BLaER1 (cell line): ENCODE measurements around the gene RANBP10.
A peak's percentile ranks its signal among the peaks of the same experiment; 100 is the strongest.

Source experiments
- H3K27ac ChIP-seq: shearing (Covaris generic); formaldehyde crosslinking; 2 replicates; pipeline ENCODE4 v1.8.1; 2022
- H3K27me3 ChIP-seq: shearing (Covaris generic); formaldehyde crosslinking; 2 replicates; pipeline ENCODE4 v1.8.1; 2022
- H3K36me3 ChIP-seq: shearing (Covaris generic); formaldehyde crosslinking; 2 replicates; pipeline ENCODE4 v1.8.1; 2022
- H3K4me1 ChIP-seq: shearing (Covaris generic); formaldehyde crosslinking; 2 replicates; pipeline ENCODE4 v1.8.1; 2022
- H3K4me2 ChIP-seq: shearing (Covaris generic); formaldehyde crosslinking; 2 replicates; pipeline ENCODE4 v1.8.1; 2022
- H3K4me3 ChIP-seq: shearing (Covaris generic); formaldehyde crosslinking; 2 replicates; pipeline ENCODE4 v1.8.1; 2022
- H3K9ac ChIP-seq: shearing (Covaris generic); formaldehyde crosslinking; 2 replicates; pipeline ENCODE4 v1.8.1; 2022
- H3K9me3 ChIP-seq: shearing (Covaris generic); formaldehyde crosslinking; 2 replicates; pipeline ENCODE4 v1.8.1; 2022
- H4K20me1 ChIP-seq: shearing (Covaris generic); formaldehyde crosslinking; 2 replicates; pipeline ENCODE4 v1.8.1; 2022
- Cebpa-rat ChIP-seq: shearing (Covaris generic); IDR thresholded peaks from 2 replicates; pipeline ENCODE4 v1.8.1; 2022

The RANBP10 gene

DNA sequence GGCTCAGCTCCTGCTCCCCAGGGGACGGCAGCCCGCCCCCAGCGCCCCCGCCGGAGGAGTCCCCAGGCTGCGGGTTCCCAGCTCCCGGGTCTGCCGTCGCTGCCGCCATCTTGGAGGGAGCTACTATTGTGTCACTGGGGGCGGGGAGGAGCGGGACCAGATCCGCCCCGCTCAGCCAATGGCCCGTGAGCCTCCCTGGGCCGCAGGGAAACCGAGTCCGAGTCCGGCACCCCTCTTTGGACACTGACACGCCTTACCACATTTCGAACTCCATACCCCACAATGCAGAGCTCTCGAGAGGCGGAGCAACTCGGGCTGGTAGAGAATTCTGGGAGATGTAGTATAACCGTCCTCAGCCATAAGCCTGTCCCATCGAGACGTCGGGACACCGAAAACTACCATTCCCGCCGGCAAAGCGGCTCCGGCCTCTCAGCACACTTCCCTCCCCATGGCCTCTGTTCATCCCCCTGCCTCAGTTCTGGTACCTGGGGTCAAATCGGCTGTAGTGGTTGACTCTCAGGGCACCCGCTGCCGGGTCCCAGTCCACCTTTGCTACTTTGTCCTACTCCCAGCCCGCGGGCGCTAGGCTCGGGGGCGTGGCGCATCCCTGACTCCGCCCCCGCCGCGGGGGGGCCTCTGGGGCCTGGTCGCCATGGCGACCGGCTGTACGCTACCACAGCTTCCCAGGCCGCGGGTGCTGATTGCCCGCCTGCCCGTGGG, at the start of gene RANBP10, which contains the start of gene TSNAXIP1:
Gene RANBP10, minus strand, starts transcription at position 133 of the 720 bp plus-strand sequence. Its CDS starts 24 bp downstream, at position 109.
Gene TSNAXIP1, plus strand, starts transcription at position 462 of the 720 bp plus-strand sequence. CDS start 261 bp downstream, outside the sequence.
- Histone ChIP-seq H3K9me3 (no peaks in the 10 kb centered on the region), H3K27me3 (no peaks in the 10 kb centered on the region), H4K20me1 (peaks cover 19% of the 10 kb centered on the region), H3K36me3 (peaks cover 31% of the 10 kb centered on the region), H3K4me2 (peak within 1 kb of the TSS; percentile 98), H3K4me1 (peaks cover 51% of the 10 kb centered on the region), H3K9ac (peak within 1 kb of the TSS; percentile 96), H3K27ac (peak within 1 kb of the TSS; percentile 90), H3K4me3 (peak within 1 kb of the TSS; percentile 92)
- peak; percentile 41; the same call in 1 of the 2 replicates for TF ChIP-seq Cebpa-rat

DNA sequence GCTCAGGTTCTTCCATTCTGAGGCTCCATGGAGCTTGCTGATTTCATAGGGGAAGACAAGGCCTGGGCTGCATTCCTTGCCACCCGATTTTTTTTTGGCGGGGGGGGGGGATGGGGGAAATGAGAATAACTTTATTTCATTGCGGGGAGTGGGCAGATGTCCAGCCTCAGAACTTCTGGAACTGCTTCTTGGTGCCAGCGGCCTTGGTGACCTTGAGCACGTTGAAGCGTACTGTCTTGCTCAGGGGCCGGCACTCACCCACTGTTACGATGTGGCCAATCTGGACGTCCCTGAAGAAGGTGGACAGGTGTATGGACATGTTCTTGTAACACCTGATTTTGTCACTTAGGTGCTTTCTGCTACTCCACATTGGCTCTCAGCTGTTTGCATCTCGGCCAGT, 49.4 kb upstream of the RANBP10 start:
- peaks cover 100% of the 10 kb centered on the region for H4K20me1 ChIP-seq
- H3K9ac ChIP-seq, result no peak overlapping the region
- peaks cover 87% of the 10 kb centered on the region for H3K36me3 ChIP-seq

GRCh38 chr16:67853670-67854069, 47.3 kb upstream of the RANBP10 start:
- Histone ChIP-seq H3K4me1 (peaks cover 13% of the 10 kb centered on the region), H4K20me1 (peaks cover 100% of the 10 kb centered on the region), H3K36me3 (peaks cover 87% of the 10 kb centered on the region), H3K4me3 (no peak overlapping the region), H3K9me3 (no peaks in the 10 kb centered on the region), H3K27me3 (no peaks in the 10 kb centered on the region), H3K27ac (no peak overlapping the region), H3K9ac (no peak overlapping the region), H3K4me2 (no peak overlapping the region)
- TF ChIP-seq Cebpa-rat, result no peak

More for the DNA sequence above, 49.4 kb upstream of the RANBP10 start:
- Histone ChIP-seq H3K9me3 (no peaks in the 10 kb centered on the region), H3K27me3 (no peaks in the 10 kb centered on the region), H3K4me1 (peaks cover 6% of the 10 kb centered on the region; the same call in 1 of the 2 replicates), H3K27ac (no peak overlapping the region), H3K4me3 (no peak overlapping the region), H3K4me2 (no peak overlapping the region)
- no peak for TF ChIP-seq Cebpa-rat

DNA sequence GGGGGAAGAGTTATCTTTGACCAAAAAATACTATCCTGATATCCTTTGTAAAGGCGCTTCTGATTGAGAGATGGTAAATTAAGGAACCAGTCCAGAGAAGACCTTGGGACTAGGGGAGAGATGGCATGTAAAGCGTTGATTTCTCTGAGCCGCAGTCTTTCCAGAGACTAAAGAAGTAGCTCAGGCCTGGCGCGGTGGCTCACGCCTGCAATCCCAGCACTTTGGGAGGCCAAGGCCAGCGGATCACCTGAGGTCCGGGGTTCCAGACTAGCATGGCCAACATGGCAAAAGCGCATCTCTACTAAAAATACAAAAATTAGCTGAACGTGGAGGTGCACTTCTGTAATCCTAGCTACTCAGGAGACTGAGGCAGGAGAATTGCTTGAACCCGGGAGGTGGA, 41.8 kb upstream of the RANBP10 start:
- Histone ChIP-seq H3K4me3 (peak overlapping the region; percentile 100), H3K9me3 (no peaks in the 10 kb centered on the region), H3K4me1 (peaks cover 49% of the 10 kb centered on the region), H4K20me1 (peaks cover 88% of the 10 kb centered on the region), H3K4me2 (peak overlapping the region; percentile 98), H3K27ac (peak overlapping the region; percentile 96), H3K36me3 (peaks cover 35% of the 10 kb centered on the region), H3K9ac (peak overlapping the region; percentile 99), H3K27me3 (no peaks in the 10 kb centered on the region)
- TF ChIP-seq Cebpa-rat, result no peak

DNA sequence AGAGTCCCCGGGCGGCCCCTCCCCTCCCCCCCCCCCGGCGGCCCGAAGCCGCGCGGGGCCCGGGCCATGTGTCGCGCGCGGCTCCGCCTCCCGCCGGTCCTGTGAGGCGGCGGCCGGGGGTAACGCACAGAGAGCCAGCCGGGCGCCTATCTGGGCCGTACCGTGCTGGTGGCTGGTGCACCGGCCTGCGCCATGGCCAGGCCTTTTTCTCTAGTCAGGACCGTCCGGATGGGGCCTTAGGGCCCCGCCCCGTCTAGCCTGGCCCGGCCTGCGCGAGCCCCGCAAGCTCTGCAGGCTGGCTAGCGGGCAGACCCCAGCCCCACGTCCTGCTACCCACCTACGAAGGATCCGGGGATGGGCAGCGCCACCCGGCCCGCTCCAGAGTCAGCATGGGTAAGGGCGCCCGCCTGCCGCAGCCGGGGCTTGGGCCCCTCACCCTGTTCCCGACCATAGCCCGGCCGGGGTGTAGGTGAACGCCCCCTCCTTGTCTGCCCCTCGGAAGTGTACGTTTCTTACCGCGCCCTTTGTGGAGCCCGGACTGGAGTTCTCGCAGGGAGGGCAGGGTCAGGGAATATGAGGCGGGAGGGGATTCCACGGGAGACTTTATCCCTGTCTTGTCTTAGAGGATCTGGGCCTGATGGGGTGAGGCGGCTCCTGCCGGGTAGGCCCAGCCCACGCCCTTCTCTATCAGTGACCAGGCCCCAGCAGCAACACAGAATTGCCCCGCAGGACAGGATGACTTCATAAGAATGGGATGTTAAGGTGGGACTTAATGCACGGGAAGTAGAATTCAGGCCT, 40.9 kb upstream of the RANBP10 start, which contains the start of gene CENPT:
Gene CENPT, minus strand, starts transcription at position 630 of the 798 bp plus-strand sequence. CDS start 13,834 bp downstream, outside the sequence.
- peaks cover 32% of the 10 kb centered on the region for H3K36me3 ChIP-seq
- no peaks in the 10 kb centered on the region for H3K27me3 ChIP-seq
- H3K9me3 ChIP-seq, result no peaks in the 10 kb centered on the region
- peaks cover 50% of the 10 kb centered on the region for H3K4me1 ChIP-seq
- peak within 1 kb of the TSS; percentile 98 for H3K4me2 ChIP-seq
- peaks cover 85% of the 10 kb centered on the region for H4K20me1 ChIP-seq
- peak within 1 kb of the TSS; percentile 96 for H3K27ac ChIP-seq
- peak within 1 kb of the TSS; percentile 99 for H3K9ac ChIP-seq
- no peak for TF ChIP-seq Cebpa-rat
- peak within 1 kb of the TSS; percentile 100 for H3K4me3 ChIP-seq

DNA sequence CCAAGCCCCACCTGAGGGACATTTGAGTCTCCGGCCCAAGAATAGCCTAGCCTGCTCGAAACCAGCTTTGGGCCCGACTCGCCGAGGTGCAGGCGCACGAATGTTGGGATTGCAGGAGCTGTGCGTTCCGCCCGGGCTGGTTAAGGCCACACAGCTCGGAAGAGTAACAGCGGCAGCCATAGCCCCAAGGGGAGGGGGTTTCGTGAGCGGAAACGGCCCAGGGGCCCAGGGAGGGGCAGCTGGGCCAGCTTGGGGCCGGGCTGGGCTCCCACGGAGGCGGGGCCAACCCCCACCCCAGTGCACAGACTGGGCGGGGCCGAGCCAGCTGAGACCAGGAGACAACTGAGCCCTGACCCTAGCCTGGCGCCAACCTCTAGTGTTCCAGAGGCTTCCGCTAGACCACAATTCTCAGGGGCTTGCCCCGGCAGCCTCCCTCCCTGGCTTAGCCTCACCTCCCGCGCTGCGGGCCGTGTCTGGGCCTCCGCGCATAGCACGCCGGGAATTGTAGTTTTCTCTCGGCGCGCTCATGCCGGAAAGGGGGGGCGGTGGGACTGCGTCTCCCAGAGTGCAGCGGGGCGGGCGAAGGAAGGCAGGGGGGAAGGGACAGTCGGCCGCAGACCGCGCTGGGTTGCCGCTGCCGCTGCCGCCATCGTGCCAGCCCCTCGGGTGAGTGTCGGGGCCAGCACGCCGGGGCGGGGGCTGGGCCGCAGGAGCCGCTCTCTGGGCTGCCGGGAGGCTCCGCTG, 40.1 kb upstream of the RANBP10 start, which contains the start of gene NUTF2:
Gene NUTF2, plus strand, starts transcription at position 614 of the 744 bp plus-strand sequence. CDS start 18,198 bp downstream, outside the sequence.
- peak within 1 kb of the TSS; percentile 96 for H3K27ac ChIP-seq
- no peak for TF ChIP-seq Cebpa-rat
- peaks cover 77% of the 10 kb centered on the region for H4K20me1 ChIP-seq
- peak within 1 kb of the TSS; percentile 99 for H3K9ac ChIP-seq
- H3K4me3 ChIP-seq, result peak within 1 kb of the TSS; percentile 100
- peak within 1 kb of the TSS; percentile 98 for H3K4me2 ChIP-seq
- H3K36me3 ChIP-seq, result peaks cover 28% of the 10 kb centered on the region
- H3K27me3 ChIP-seq, result no peaks in the 10 kb centered on the region
- H3K4me1 ChIP-seq, result peaks cover 52% of the 10 kb centered on the region
- H3K9me3 ChIP-seq, result no peaks in the 10 kb centered on the region

- peak overlapping the region; percentile 99 for H3K9ac ChIP-seq
- peaks cover 72% of the 10 kb centered on the region for H4K20me1 ChIP-seq
- no peak for TF ChIP-seq Cebpa-rat
- H3K9me3 ChIP-seq, result no peaks in the 10 kb centered on the region
- H3K27ac ChIP-seq, result peak overlapping the region; percentile 96
- no peaks in the 10 kb centered on the region for H3K27me3 ChIP-seq
- H3K4me2 ChIP-seq, result peak overlapping the region; percentile 95
- H3K4me3 ChIP-seq, result peak overlapping the region; percentile 100
- peaks cover 56% of the 10 kb centered on the region for H3K4me1 ChIP-seq
- H3K36me3 ChIP-seq, result peaks cover 25% of the 10 kb centered on the region
These were observed 39.6 kb upstream of the RANBP10 start for GRCh38 chr16:67846063-67846319.

GRCh38 chr16:67845291-67846062, 39.1 kb upstream of the RANBP10 start:
- Histone ChIP-seq H3K36me3 (peaks cover 20% of the 10 kb centered on the region), H3K27ac (peak overlapping the region; percentile 96), H3K4me2 (peak overlapping the region; percentile 95), H3K9me3 (no peaks in the 10 kb centered on the region), H3K4me1 (peaks cover 56% of the 10 kb centered on the region), H4K20me1 (peaks cover 67% of the 10 kb centered on the region), H3K4me3 (peak overlapping the region; percentile 100), H3K27me3 (no peaks in the 10 kb centered on the region), H3K9ac (peak overlapping the region; percentile 99)
- no peak for TF ChIP-seq Cebpa-rat
